Peyer's patch (tissue), 4 donors: ENCODE data around the gene MICA.

Experiments used
- CTCF ChIP-seq, 6 experiments: fragments of 450-650 bp in 4 of 6; fragments of 200-600 bp in 2 of 6; sonication (generic) in 1 of 6; IDR thresholded peaks; one replicate each; pipeline ENCODE4 v1.5.1; 2017 to 2019; ENCODE audit warnings: antibody characterized with exemption in 6 of 6, mild to moderate bottlenecking in 3 of 6, moderate library complexity in 1 of 6
- POLR2A ChIP-seq, 2 donors: fragments of 450-650 bp; IDR thresholded peaks; one replicate each; pipeline ENCODE4 v1.5.1; 2017; ENCODE audit warnings: antibody characterized with exemption in 2 of 2, mild to moderate bottlenecking in 2 of 2, moderate library complexity in 2 of 2

- TF ChIP-seq CTCF (IDR thresholded peaks at IDR 0.05) (no peak), POLR2A (IDR thresholded peaks at IDR 0.05) (no peak)
Measured at GRCh38 chr6:31438222-31438621, 34.8 kb downstream of the MICA start.
